ENCODE measurements around the gene CYP4V2. TPM values are rescaled to one million over a fixed set of nuclear protein-coding genes. Genes with fewer than 3 reads are reported as not detected.

Gene CYP4V2
- total RNA-seq, 1 donor from 2014 or later: 7.3 TPM

Other genes starting within 250 kb of the CYP4V2 start
- 0.41 TPM for gene TLR3, start 122.4 kb upstream of the CYP4V2 start, total RNA-seq
- 31.0 TPM for gene FAM149A, start 86.9 kb upstream of the CYP4V2 start, total RNA-seq
- 0.82 TPM for gene KLKB1, start 35.9 kb downstream of the CYP4V2 start, total RNA-seq
- not detected for gene F11, start 74.6 kb downstream of the CYP4V2 start, total RNA-seq

Data from frontal cortex (tissue), 1 donor.